ENCODE data around the gene DDAH1. TPM values are rescaled to one million over a fixed set of nuclear protein-coding genes. Genes with fewer than 3 reads are reported as not detected.

Gene DDAH1
- polyA plus RNA-seq, 2 of the 4 experiments (the other 2 are of a cell fraction): 5.7 to 12.6 TPM

- peak in 1 of 2 experiments; percentile 42 for DNase-seq (ENCODE audit: low read depth in 1 of 2, low spot score in 1 of 2)
- ChIA-PET CTCF (interaction anchor here (0.6 to 1.8 kb wide), 3 partner anchors 30 to 378 kb away, joined by 3 to 7 read pairs (median 3); no protein-coding TSS in a partner anchor), POLR2A (interaction anchor here (1.1 kb wide), 1 partner anchor 315 kb away, joined by 3 read pairs; no protein-coding TSS in a partner anchor)
- H3K4me2 ChIP-seq: peak overlapping the region; percentile 54
- H3K4me1 ChIP-seq: peaks cover 38% of the 10 kb centered on the region
- peak; percentile 71 to 90 for ATAC-seq
- WGBS (ENCODE audit: missing lambda C conversion rate): 26% methylated on average over 3 of the region's 3 CpGs
- H3K9me3 ChIP-seq: no peaks in the 10 kb centered on the region
- FAIRE-seq: no peak
- TF ChIP-seq NR3C1 (IDR thresholded peaks at IDR 0.05) (no peak), RAD21 (conservative IDR thresholded peaks at IDR 0.05 in 1 of 2, IDR thresholded peaks at IDR 0.05 in 1 of 2) (0 out of 5 replicates have a peak, but pooled peaks of 1 of the 2 experiments have one; percentile 2), JUNB (IDR thresholded peaks at IDR 0.05) (no peak), GATA3 (IDR thresholded peaks at IDR 0.05; ENCODE audit: borderline replicate concordance) (peak; percentile 31; the same call in 1 of the 2 replicates), RNF2 (IDR thresholded peaks at IDR 0.05; ENCODE audit: borderline replicate concordance, low read depth) (no peak)
- TF ChIP-seq, protein P1, sequence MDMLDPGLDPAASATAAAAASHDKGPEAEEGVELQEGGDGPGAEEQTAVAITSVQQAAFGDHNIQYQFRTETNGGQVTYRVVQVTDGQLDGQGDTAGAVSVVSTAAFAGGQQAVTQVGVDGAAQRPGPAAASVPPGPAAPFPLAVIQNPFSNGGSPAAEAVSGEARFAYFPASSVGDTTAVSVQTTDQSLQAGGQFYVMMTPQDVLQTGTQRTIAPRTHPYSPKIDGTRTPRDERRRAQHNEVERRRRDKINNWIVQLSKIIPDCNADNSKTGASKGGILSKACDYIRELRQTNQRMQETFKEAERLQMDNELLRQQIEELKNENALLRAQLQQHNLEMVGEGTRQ (IDR thresholded peaks at IDR 0.05): no peak
- TF ChIP-seq, protein P2, sequence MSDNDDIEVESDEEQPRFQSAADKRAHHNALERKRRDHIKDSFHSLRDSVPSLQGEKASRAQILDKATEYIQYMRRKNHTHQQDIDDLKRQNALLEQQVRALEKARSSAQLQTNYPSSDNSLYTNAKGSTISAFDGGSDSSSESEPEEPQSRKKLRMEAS (IDR thresholded peaks at IDR 0.05): peak; percentile 24; the same call in 1 of the 2 replicates
- H3K4me3 ChIP-seq: no peak overlapping the region
- peak overlapping the region; percentile 61 to 78 for H3K27ac ChIP-seq
Observed at GRCh38 chr1:85313888-85314696, 150.9 kb downstream of the DDAH1 start.

- Histone ChIP-seq H3K4me2 (no peak overlapping the region), H3K9me3 (no peaks in the 10 kb centered on the region), H3K4me1 (peaks cover 33% of the 10 kb centered on the region), H3K4me3 (no peak overlapping the region), H3K27ac (peak overlapping the region in 1 of 2 experiments; percentile 40; a peak in 2 of 6 replicates)
- DNase-seq (ENCODE audit: low read depth in 1 of 2, low spot score in 1 of 2) (no peak), FAIRE-seq (no peak), ATAC-seq (no peak)
- 60% methylated on average over 2 of the region's 2 CpGs for WGBS (ENCODE audit: missing lambda C conversion rate)
- ChIA-PET POLR2A (no interaction called here), CTCF (no interaction called here)
- TF ChIP-seq FOXS1 (CRISPR knock-in tag; IDR thresholded peaks at IDR 0.05): no peak
- TF ChIP-seq HES2 (IDR thresholded peaks at IDR 0.05): no peak
- TF ChIP-seq POLR2AphosphoS2 (conservative IDR thresholded peaks at IDR 0.05; ENCODE audit: low read length): no peak
- TF ChIP-seq NR3C1 (IDR thresholded peaks at IDR 0.05): no peak
- TF ChIP-seq CHD4 (IDR thresholded peaks at IDR 0.05; ENCODE audit: borderline replicate concordance): no peak
- no peak for TF ChIP-seq NPAS2 (CRISPR knock-in tag; IDR thresholded peaks at IDR 0.05; ENCODE audit: borderline replicate concordance)
- TF ChIP-seq, protein P2 (IDR thresholded peaks at IDR 0.05): no peak
- TF ChIP-seq RCOR1 (IDR thresholded peaks at IDR 0.05; ENCODE audit: low read depth, low read length): no peak
- TF ChIP-seq E2F6 (IDR thresholded peaks at IDR 0.05; ENCODE audit: borderline replicate concordance, low read depth): no peak
- TF ChIP-seq ZSCAN20 (CRISPR knock-in tag; IDR thresholded peaks at IDR 0.05): no peak
- no peak for TF ChIP-seq HOXB13 (CRISPR knock-in tag; IDR thresholded peaks at IDR 0.05; ENCODE audit: low read depth)
- no peak for TF ChIP-seq SREBF2 (IDR thresholded peaks at IDR 0.05)
- TF ChIP-seq KDM1A (IDR thresholded peaks at IDR 0.05; ENCODE audit: low read depth): no peak
- no peak for TF ChIP-seq HOXB5 (CRISPR knock-in tag; IDR thresholded peaks at IDR 0.05)
- TF ChIP-seq, protein P3, sequence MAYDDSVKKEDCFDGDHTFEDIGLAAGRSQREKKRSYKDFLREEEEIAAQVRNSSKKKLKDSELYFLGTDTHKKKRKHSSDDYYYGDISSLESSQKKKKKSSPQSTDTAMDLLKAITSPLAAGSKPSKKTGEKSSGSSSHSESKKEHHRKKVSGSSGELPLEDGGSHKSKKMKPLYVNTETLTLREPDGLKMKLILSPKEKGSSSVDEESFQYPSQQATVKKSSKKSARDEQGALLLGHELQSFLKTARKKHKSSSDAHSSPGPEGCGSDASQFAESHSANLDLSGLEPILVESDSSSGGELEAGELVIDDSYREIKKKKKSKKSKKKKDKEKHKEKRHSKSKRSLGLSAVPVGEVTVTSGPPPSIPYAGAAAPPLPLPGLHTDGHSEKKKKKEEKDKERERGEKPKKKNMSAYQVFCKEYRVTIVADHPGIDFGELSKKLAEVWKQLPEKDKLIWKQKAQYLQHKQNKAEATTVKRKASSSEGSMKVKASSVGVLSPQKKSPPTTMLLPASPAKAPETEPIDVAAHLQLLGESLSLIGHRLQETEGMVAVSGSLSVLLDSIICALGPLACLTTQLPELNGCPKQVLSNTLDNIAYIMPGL (CRISPR knock-in tag; IDR thresholded peaks at IDR 0.05; ENCODE audit: borderline replicate concordance): no peak
- no peak for TF ChIP-seq CBX2 (IDR thresholded peaks at IDR 0.05; ENCODE audit: borderline replicate concordance, low read depth)
Observed at GRCh38 chr1:85311818-85312217, 153.1 kb downstream of the DDAH1 start.
